Activated T-cell treated with anti-CD3 and anti-CD28 coated beads, Interleukin-2, amount 50 U/mL, for 72 hours (primary cell): ENCODE results near the gene ARMCX2. TPM values are rescaled to one million over a fixed set of nuclear protein-coding genes. Genes with fewer than 3 reads are reported as not detected.
A peak's percentile ranks its signal among the peaks of the same experiment; 100 is the strongest.

ENCODE experiments used
- ATAC-seq, 2 donors: fragments of 150-1000 bp; cut with Tn5 transposase; replicated peaks in 1 of 2; 2 replicates each; pipeline ENCODE4 v1.10.0; 2021; ENCODE audit warnings: moderate library complexity in 2 of 2, mild to moderate bottlenecking in 1 of 2
- DNase-seq, 2 donors: peaks; one replicate each; pipeline ENCODE4 v3.0.0; 2021 to 2022; ENCODE audit warnings: mixed read lengths in 1 of 2
- H3K27ac Mint-ChIP-seq: one replicate; pipeline ENCODE4 v1.8.0; 2022; ENCODE audit warnings: mild to moderate bottlenecking, moderate library complexity, mixed read lengths
- H3K27me3 Mint-ChIP-seq: one replicate; pipeline ENCODE4 v1.8.0; 2022; ENCODE audit warnings: low read depth, mixed read lengths
- H3K36me3 Mint-ChIP-seq, 2 donors: one replicate each; pipeline ENCODE4 v1.8.0; 2022; ENCODE audit warnings: mixed read lengths in 2 of 2, mild to moderate bottlenecking in 1 of 2; ENCODE audit not compliant: insufficient read depth in 2 of 2
- H3K4me1 Mint-ChIP-seq: one replicate; pipeline ENCODE4 v1.8.0; 2022; ENCODE audit warnings: low read depth, mixed read lengths
- H3K4me3 Mint-ChIP-seq, 2 donors: one replicate each; pipeline ENCODE4 v1.8.0; 2022; ENCODE audit warnings: mild to moderate bottlenecking in 2 of 2, mixed read lengths in 2 of 2, moderate library complexity in 2 of 2
- H3K9me3 Mint-ChIP-seq, 2 donors: one replicate each; pipeline ENCODE4 v1.8.0; 2022; ENCODE audit warnings: mixed read lengths in 2 of 2
- total RNA-seq, 2 donors: library from RNA; stranded (reverse); gene quantifications; one replicate each; pipeline ENCODE4 v1.2.3, GENCODE V29; 2022

Gene ARMCX2
- 10 to 100 TPM in 1 of 2 donors, 1 to 10 TPM in 1; 10.0 to 23.8 TPM for total RNA-seq

GRCh38 chrX:101659601-101660063 is at the start of gene ARMCX2:
Gene ARMCX2, minus strand, starts transcription at chrX:101659850. Its CDS starts 2,262 bp downstream, at chrX:101657588.
- Mint-ChIP-seq H3K4me1 (peaks cover 8% of the 10 kb centered on the region), H3K9me3 (no peaks in the 10 kb centered on the region), H3K36me3 (no peaks in the 10 kb centered on the region), H3K27me3 (peaks cover 38% of the 10 kb centered on the region), H3K4me3 (peak within 1 kb of the TSS; percentile 83 to 87), H3K27ac (peak within 1 kb of the TSS; percentile 33)
- ATAC-seq (peak; percentile 60 to 63), DNase-seq (peak; percentile 15 to 44)

- H3K4me3 Mint-ChIP-seq, result no peak overlapping the region
- no peaks in the 10 kb centered on the region for H3K27me3 Mint-ChIP-seq
- H3K9me3 Mint-ChIP-seq, result no peaks in the 10 kb centered on the region
- no peaks in the 10 kb centered on the region for H3K4me1 Mint-ChIP-seq
- DNase-seq (no peak), ATAC-seq (no peak)
- H3K36me3 Mint-ChIP-seq, result no peaks in the 10 kb centered on the region
- H3K27ac Mint-ChIP-seq, result no peak overlapping the region
Observed at GRCh38 chrX:101709384-101709783, 49.7 kb upstream of the ARMCX2 start.

- Mint-ChIP-seq H3K4me1 (no peaks in the 10 kb centered on the region), H3K27me3 (no peaks in the 10 kb centered on the region), H3K4me3 (no peak overlapping the region), H3K9me3 (no peaks in the 10 kb centered on the region), H3K27ac (no peak overlapping the region), H3K36me3 (no peaks in the 10 kb centered on the region)
- ATAC-seq (no peak), DNase-seq (no peak)
Observed at GRCh38 chrX:101708163-101708562, 48.5 kb upstream of the ARMCX2 start.

GRCh38 chrX:101693476-101693875 is 33.8 kb upstream of the ARMCX2 start:
- no peaks in the 10 kb centered on the region for H3K4me1 Mint-ChIP-seq
- no peak overlapping the region for H3K27ac Mint-ChIP-seq
- H3K9me3 Mint-ChIP-seq, result no peaks in the 10 kb centered on the region
- H3K4me3 Mint-ChIP-seq, result no peak overlapping the region
- ATAC-seq (no peak), DNase-seq (no peak)
- H3K27me3 Mint-ChIP-seq, result peaks cover 51% of the 10 kb centered on the region
- no peaks in the 10 kb centered on the region for H3K36me3 Mint-ChIP-seq

GRCh38 chrX:101691835-101692234 is 32.2 kb upstream of the ARMCX2 start:
- Mint-ChIP-seq H3K9me3 (no peaks in the 10 kb centered on the region), H3K4me1 (no peaks in the 10 kb centered on the region), H3K36me3 (no peaks in the 10 kb centered on the region), H3K4me3 (no peak overlapping the region), H3K27me3 (peaks cover 36% of the 10 kb centered on the region), H3K27ac (no peak overlapping the region)
- no peak for ATAC-seq
- DNase-seq, result no peak

- DNase-seq (no peak), ATAC-seq (no peak)
- peaks cover 43% of the 10 kb centered on the region for H3K27me3 Mint-ChIP-seq
- no peaks in the 10 kb centered on the region for H3K36me3 Mint-ChIP-seq
- no peaks in the 10 kb centered on the region for H3K4me1 Mint-ChIP-seq
- no peak overlapping the region for H3K4me3 Mint-ChIP-seq
- no peak overlapping the region for H3K27ac Mint-ChIP-seq
- H3K9me3 Mint-ChIP-seq, result no peaks in the 10 kb centered on the region
Observed at GRCh38 chrX:101686574-101686973, 26.9 kb upstream of the ARMCX2 start.

GRCh38 chrX:101685923-101686322 is 26.3 kb upstream of the ARMCX2 start:
- Mint-ChIP-seq H3K27me3 (peaks cover 43% of the 10 kb centered on the region), H3K36me3 (no peaks in the 10 kb centered on the region), H3K4me3 (no peak overlapping the region), H3K27ac (no peak overlapping the region), H3K4me1 (no peaks in the 10 kb centered on the region), H3K9me3 (no peaks in the 10 kb centered on the region)
- ATAC-seq (no peak), DNase-seq (no peak)

- H3K27ac Mint-ChIP-seq, result no peak overlapping the region
- peaks cover 50% of the 10 kb centered on the region for H3K27me3 Mint-ChIP-seq
- no peaks in the 10 kb centered on the region for H3K36me3 Mint-ChIP-seq
- no peak for DNase-seq
- no peaks in the 10 kb centered on the region for H3K9me3 Mint-ChIP-seq
- ATAC-seq, result no peak
- H3K4me3 Mint-ChIP-seq, result no peak overlapping the region
- H3K4me1 Mint-ChIP-seq, result peaks cover 4% of the 10 kb centered on the region
Observed at GRCh38 chrX:101682723-101683122, 23.1 kb upstream of the ARMCX2 start.

- H3K27ac Mint-ChIP-seq, result no peak overlapping the region
- H3K27me3 Mint-ChIP-seq, result peaks cover 42% of the 10 kb centered on the region
- H3K4me3 Mint-ChIP-seq, result no peak overlapping the region
- H3K9me3 Mint-ChIP-seq, result no peaks in the 10 kb centered on the region
- H3K4me1 Mint-ChIP-seq, result peaks cover 4% of the 10 kb centered on the region
- DNase-seq, result no peak
- no peak for ATAC-seq
- H3K36me3 Mint-ChIP-seq, result peaks cover 0 to 3% of the 10 kb centered on the region in 2 donors
Observed at GRCh38 chrX:101677028-101677427, 17.4 kb upstream of the ARMCX2 start.

GRCh38 chrX:101676571-101676970 is 16.9 kb upstream of the ARMCX2 start:
- Mint-ChIP-seq H3K9me3 (no peaks in the 10 kb centered on the region), H3K4me1 (peaks cover 4% of the 10 kb centered on the region), H3K27me3 (peaks cover 42% of the 10 kb centered on the region), H3K4me3 (no peak overlapping the region), H3K27ac (no peak overlapping the region), H3K36me3 (peaks cover 0 to 3% of the 10 kb centered on the region in 2 donors)
- ATAC-seq (no peak), DNase-seq (no peak)

- ATAC-seq, result no peak
- Mint-ChIP-seq H3K36me3 (peaks cover 0 to 3% of the 10 kb centered on the region in 2 donors), H3K4me1 (no peaks in the 10 kb centered on the region), H3K27me3 (peaks cover 34% of the 10 kb centered on the region), H3K4me3 (no peak overlapping the region), H3K9me3 (no peaks in the 10 kb centered on the region), H3K27ac (no peak overlapping the region)
- no peak for DNase-seq
Observed at GRCh38 chrX:101668143-101668542, 8.5 kb upstream of the ARMCX2 start.

GRCh38 chrX:101658661-101659491 is 774 bp downstream of the ARMCX2 start:
- DNase-seq (peak; percentile 65 to 68), ATAC-seq (peak; percentile 82 to 86)
- peaks cover 8% of the 10 kb centered on the region for H3K4me1 Mint-ChIP-seq
- H3K9me3 Mint-ChIP-seq, result no peaks in the 10 kb centered on the region
- no peaks in the 10 kb centered on the region for H3K36me3 Mint-ChIP-seq
- peaks cover 36% of the 10 kb centered on the region for H3K27me3 Mint-ChIP-seq
- peak overlapping the region; percentile 82 to 83 for H3K4me3 Mint-ChIP-seq
- no peak overlapping the region for H3K27ac Mint-ChIP-seq

- Mint-ChIP-seq H3K4me3 (no peak overlapping the region), H3K27me3 (peaks cover 25% of the 10 kb centered on the region), H3K4me1 (peaks cover 8% of the 10 kb centered on the region), H3K27ac (no peak overlapping the region), H3K36me3 (no peaks in the 10 kb centered on the region), H3K9me3 (no peaks in the 10 kb centered on the region)
- ATAC-seq, result no peak
- no peak for DNase-seq
Observed at GRCh38 chrX:101657495-101657894, 2.2 kb downstream of the ARMCX2 start.

GRCh38 chrX:101656817-101657216 is 2.8 kb downstream of the ARMCX2 start:
- Mint-ChIP-seq H3K36me3 (no peaks in the 10 kb centered on the region), H3K27me3 (peaks cover 18% of the 10 kb centered on the region), H3K4me3 (no peak overlapping the region), H3K27ac (no peak overlapping the region), H3K9me3 (no peaks in the 10 kb centered on the region), H3K4me1 (peaks cover 8% of the 10 kb centered on the region)
- no peak for ATAC-seq
- no peak for DNase-seq
